ENCODE results near the gene SLC30A10.
"Not testable (repeated sequence)": the region's sequence is repeated elsewhere in the genome, so short reads cannot be mapped to it uniquely, and the experiment has no call there.

SLC30A10 gene

DNA sequence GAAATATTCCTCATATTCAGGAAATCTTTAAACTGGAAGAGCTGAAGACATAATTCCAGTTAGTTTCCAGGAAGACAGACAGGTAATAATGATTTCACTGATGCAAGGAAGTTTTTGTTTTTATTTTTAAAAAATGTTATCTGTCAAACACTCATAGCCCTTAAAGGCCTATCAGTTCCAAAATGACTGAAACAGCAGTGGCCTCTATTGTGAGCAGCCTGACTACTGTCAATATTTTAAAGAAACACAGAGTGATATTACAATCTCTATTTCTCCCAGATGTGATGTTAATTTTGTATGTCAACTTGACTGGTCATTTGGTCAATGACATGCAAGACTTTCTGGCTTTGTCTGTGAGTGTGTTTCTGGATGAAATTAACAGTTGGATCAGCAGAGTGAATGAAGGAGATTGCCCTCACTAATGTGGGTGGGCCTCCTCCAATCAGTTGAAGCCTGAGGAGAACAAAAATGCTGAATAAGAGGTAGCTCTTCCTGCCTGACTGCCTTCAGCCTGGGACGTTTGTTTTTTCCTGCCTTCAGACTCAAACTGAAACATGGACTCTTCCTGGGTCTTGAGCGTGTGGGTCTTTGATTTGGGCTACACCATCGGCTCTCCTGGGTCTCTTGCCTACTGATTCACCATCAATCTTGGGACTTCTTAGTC is 31.3 kb upstream of the SLC30A10 start:
- TF ChIP-seq CTCF (conservative IDR thresholded peaks at IDR 0.05): no peak
- peak overlapping the region; percentile 76 for H3K27ac ChIP-seq

GRCh38 chr1:219958875-219959417 is 30.6 kb upstream of the SLC30A10 start:
- peak overlapping the region; percentile 76 for H3K27ac ChIP-seq
- no peak for TF ChIP-seq CTCF (conservative IDR thresholded peaks at IDR 0.05)

- no peak overlapping the region for H3K27ac ChIP-seq
- no peak for TF ChIP-seq CTCF (conservative IDR thresholded peaks at IDR 0.05)
These were observed 26.5 kb upstream of the SLC30A10 start for GRCh38 chr1:219954736-219955421.

DNA sequence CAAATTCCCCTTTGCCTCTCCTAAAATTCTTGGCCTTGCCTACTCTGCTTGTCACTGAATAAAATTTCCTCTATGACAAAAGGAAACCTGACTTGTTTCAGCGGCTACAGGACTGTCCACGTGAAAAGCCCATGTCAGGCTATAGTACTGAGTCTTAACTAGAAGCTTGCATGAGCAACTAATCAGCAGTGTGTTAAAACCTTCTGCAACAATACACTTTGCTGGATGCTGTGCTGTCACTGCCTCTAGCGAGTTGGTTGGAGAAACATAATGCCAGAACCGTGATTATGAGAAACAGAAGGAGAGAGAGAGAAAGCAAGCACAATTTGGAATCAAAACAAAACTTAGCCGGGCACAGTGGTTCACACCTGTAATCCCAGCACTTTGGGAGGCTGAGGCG is 25.7 kb upstream of the SLC30A10 start:
- no peak overlapping the region for H3K27ac ChIP-seq
- no peak for TF ChIP-seq CTCF (conservative IDR thresholded peaks at IDR 0.05)

DNA sequence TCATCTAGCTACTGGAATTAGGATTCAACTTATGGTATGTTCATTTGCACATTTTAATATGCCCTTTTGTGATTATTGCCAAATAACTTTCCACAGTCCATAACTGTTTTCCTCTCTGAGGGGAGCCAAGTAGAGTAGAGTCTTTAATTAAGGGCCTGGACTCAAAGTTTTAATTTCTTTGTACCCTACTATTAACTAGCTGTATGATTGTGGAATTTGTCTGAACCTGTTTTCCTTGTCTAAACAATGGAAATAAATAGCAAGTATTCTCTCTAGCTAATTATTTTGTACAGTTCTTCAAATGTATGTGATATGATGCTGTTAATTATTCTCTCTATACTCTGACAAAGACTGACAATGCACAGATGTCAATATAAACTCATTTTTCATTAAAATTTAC is 24.0 kb upstream of the SLC30A10 start:
- TF ChIP-seq CTCF (conservative IDR thresholded peaks at IDR 0.05): no peak
- H3K27ac ChIP-seq: no peak overlapping the region

DNA sequence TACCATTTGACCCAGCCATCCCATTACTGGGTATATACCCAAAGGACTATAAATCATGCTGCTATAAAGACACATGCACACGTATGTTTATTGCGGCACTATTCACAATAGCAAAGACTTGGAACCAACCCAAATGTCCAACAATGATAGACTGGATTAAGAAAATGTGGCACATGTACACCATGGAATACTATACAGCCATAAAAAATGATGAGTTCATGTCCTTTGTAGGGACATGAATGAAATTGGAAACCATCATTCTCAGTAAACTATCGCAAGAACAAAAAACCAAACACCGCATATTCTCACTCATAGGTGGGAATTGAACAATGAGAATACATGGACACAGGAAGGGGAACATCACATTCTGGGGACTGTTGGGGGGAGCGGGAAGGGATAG is 20.9 kb upstream of the SLC30A10 start:
- H3K27ac ChIP-seq: not testable (repeated sequence)

DNA sequence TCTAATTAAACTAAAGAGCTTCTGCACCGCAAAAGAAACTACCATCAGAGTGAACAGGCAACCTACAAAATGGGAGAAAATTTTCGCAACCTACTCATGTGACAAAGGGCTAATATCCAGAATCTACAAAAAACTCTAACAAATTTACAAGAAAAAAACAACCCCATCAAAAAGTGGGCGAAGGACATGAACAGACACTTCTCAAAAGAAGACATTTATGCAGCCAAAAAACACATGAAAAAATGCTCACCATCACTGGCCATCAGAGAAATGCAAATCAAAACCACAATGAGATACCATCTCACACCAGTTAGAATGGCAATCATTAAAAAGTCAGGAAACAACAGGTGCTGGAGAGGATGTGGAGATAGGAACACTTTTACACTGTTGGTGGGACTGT is 20.4 kb upstream of the SLC30A10 start:
- not testable (repeated sequence) for H3K27ac ChIP-seq

DNA sequence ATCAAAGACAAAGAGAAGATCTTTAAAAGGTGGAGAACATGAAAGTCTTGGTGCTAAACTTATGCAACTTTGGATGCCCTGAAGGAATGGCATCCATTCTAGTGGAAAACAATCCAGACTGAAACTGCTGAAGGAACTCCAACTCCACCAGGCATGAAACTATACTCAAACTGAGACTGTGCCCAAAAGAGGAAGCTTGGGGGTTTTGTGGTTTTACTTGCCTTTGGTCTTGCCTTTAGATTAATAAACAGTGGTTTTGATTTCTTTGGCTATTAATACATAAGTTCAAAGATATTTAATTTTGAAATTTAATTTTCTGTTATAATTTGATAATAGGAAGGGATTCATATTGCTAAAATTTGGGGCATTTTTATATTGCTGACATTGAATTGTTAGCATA is 17.4 kb upstream of the SLC30A10 start:
- H3K27ac ChIP-seq: no peak overlapping the region
- no peak for TF ChIP-seq CTCF (conservative IDR thresholded peaks at IDR 0.05)
